Glutamatergic neuron (in vitro differentiated cells): ENCODE results near the gene MFSD6. TPM values are rescaled to one million over a fixed set of nuclear protein-coding genes. Genes with fewer than 3 reads are reported as not detected.

Experiments used
- DNase-seq: peaks from one replicate; pipeline ENCODE4 v3.0.0; 2022
- H3K27ac Mint-ChIP-seq: one replicate; pipeline ENCODE4 v1.8.0; 2020; ENCODE audit warnings: mild to moderate bottlenecking, mixed read lengths, inconsistent platforms; ENCODE audit not compliant: unreplicated experiment
- H3K27me3 Mint-ChIP-seq: one replicate; pipeline ENCODE4 v1.8.0; 2020; ENCODE audit warnings: mild to moderate bottlenecking, moderate library complexity, mixed read lengths, inconsistent platforms; ENCODE audit not compliant: unreplicated experiment
- H3K36me3 Mint-ChIP-seq: one replicate; pipeline ENCODE4 v1.8.0; 2020; ENCODE audit warnings: mild to moderate bottlenecking, mixed read lengths, inconsistent platforms; ENCODE audit not compliant: unreplicated experiment
- H3K4me1 Mint-ChIP-seq: one replicate; pipeline ENCODE4 v1.8.0; 2020; ENCODE audit warnings: mild to moderate bottlenecking, low read depth, mixed read lengths, inconsistent platforms; ENCODE audit not compliant: unreplicated experiment
- H3K4me3 Mint-ChIP-seq: one replicate; pipeline ENCODE4 v1.8.0; 2020; ENCODE audit warnings: mild to moderate bottlenecking, mixed read lengths, inconsistent platforms; ENCODE audit not compliant: unreplicated experiment
- H3K9me3 Mint-ChIP-seq: one replicate; pipeline ENCODE4 v1.8.0; 2020; ENCODE audit warnings: mild to moderate bottlenecking, moderate library complexity, mixed read lengths, inconsistent platforms; ENCODE audit not compliant: unreplicated experiment
- CTCF ChIP-seq: fragments of 200-600 bp; sonication (generic); IDR thresholded peaks from one replicate; pipeline ENCODE4 v1.5.0; 2021; ENCODE audit not compliant: partially characterized antibody, unreplicated experiment
- total RNA-seq: library from RNA; stranded (reverse); fragmentation: NEBNext Ultra II Directional; extraction: Animal tissue kit (Norgen Biotek cat#: 25700); gene quantifications from one replicate; pipeline ENCODE4 v1.2.1, GENCODE V29; 2021; ENCODE audit not compliant: unreplicated experiment

MFSD6 gene
- total RNA-seq, 1 donor from 2014 or later, result 31.0 TPM

- DNase-seq, result no peak
- Mint-ChIP-seq H3K36me3 (no peaks in the 10 kb centered on the region), H3K4me1 (no peaks in the 10 kb centered on the region), H3K27me3 (no peaks in the 10 kb centered on the region), H3K9me3 (peaks cover 9% of the 10 kb centered on the region), H3K27ac (no peak overlapping the region), H3K4me3 (no peak overlapping the region)
- no peak for TF ChIP-seq CTCF
These were observed 3.1 kb upstream of the MFSD6 start for GRCh38 chr2:190405070-190405469.

DNA sequence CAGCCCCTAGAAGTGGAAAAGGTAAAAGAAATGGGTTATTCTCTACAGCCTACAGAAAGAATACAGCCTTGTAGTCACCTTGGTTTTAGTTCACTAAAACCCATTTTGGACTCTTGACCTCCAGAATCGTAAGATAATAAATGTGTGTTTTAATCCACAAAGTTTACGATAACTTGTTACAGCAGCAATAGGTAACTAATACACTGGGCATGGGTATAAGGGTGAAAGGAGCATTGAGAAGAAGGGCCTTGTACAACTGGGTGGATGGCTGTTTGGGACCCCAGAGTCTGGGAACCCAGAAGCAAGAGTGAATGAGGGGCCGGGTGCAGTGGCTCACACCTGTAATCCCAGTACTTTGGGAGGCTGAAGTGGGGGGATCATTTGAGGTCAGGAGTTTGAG is 2.2 kb upstream of the MFSD6 start:
- Mint-ChIP-seq H3K27ac (no peak overlapping the region), H3K4me3 (no peak overlapping the region), H3K36me3 (no peaks in the 10 kb centered on the region), H3K9me3 (peaks cover 9% of the 10 kb centered on the region), H3K27me3 (no peaks in the 10 kb centered on the region), H3K4me1 (no peaks in the 10 kb centered on the region)
- no peak for DNase-seq
- no peak for TF ChIP-seq CTCF

GRCh38 chr2:190406805-190407204 is 1.4 kb upstream of the MFSD6 start:
- H3K4me1 Mint-ChIP-seq, result no peaks in the 10 kb centered on the region
- TF ChIP-seq CTCF, result no peak
- H3K36me3 Mint-ChIP-seq, result no peaks in the 10 kb centered on the region
- H3K27ac Mint-ChIP-seq, result no peak overlapping the region
- H3K4me3 Mint-ChIP-seq, result no peak overlapping the region
- peaks cover 9% of the 10 kb centered on the region for H3K9me3 Mint-ChIP-seq
- H3K27me3 Mint-ChIP-seq, result no peaks in the 10 kb centered on the region
- no peak for DNase-seq

- Mint-ChIP-seq H3K9me3 (peaks cover 9% of the 10 kb centered on the region), H3K36me3 (no peaks in the 10 kb centered on the region), H3K27ac (no peak overlapping the region), H3K4me3 (peak overlapping the region; percentile 78), H3K4me1 (no peaks in the 10 kb centered on the region), H3K27me3 (no peaks in the 10 kb centered on the region)
- no peak for DNase-seq
- no peak for TF ChIP-seq CTCF
These were observed 901 bp upstream of the MFSD6 start for GRCh38 chr2:190407246-190407661.

GRCh38 chr2:190408538-190409271 is 550 bp downstream of the MFSD6 start:
- H3K27ac Mint-ChIP-seq, result peak overlapping the region; percentile 59
- H3K27me3 Mint-ChIP-seq, result peaks cover 2% of the 10 kb centered on the region
- TF ChIP-seq CTCF, result no peak
- no peaks in the 10 kb centered on the region for H3K4me1 Mint-ChIP-seq
- peak; percentile 61 for DNase-seq
- H3K4me3 Mint-ChIP-seq, result peak overlapping the region; percentile 85
- H3K9me3 Mint-ChIP-seq, result peaks cover 7% of the 10 kb centered on the region
- no peaks in the 10 kb centered on the region for H3K36me3 Mint-ChIP-seq
